Ovary (tissue), 3 donors: Measurements from ENCODE around the gene MED6.

Experiments used
- CTCF ChIP-seq, 3 donors: fragments of 450-650 bp in 2 of 3; fragments of 200-600 bp in 1 of 3; IDR thresholded peaks; one replicate each; pipeline versions ENCODE4 v1.5.1 to v1.8.0; 2016 to 2022; ENCODE audit warnings: antibody characterized with exemption in 3 of 3, mild to moderate bottlenecking in 1 of 3
- EP300 ChIP-seq: sonication (generic); formaldehyde crosslinking; IDR thresholded peaks from one replicate; pipeline ENCODE4 v1.6.1; 2017; ENCODE audit warnings: antibody characterized with exemption
- donor health status: DM: no; HTN: no; CAD: no.

DNA sequence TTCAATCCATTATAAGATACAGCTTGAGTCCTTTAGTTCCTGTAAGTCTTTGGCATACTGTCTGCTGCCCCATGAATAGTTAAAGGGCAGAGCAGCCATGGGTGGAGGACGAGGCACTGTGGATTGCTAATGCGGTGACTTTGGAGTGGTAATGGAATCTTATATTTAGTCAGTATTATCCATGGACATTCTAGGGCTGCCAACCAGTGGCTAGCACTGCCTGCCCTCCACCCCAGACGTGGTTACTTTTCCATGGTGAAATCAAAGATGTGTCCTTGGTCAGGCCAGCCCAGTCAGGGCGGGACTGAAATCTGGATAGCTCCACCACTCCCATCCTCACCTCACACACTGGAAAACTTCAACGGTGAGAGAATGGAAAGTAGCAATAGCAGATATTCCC, 43.5 kb upstream of the MED6 start:
- no peak for TF ChIP-seq CTCF (IDR thresholded peaks at IDR 0.05)
- TF ChIP-seq EP300: no peak
